SK-N-SH (cell line): Measurements from ENCODE around the gene RAB20.

ENCODE experiments used
- CTCF ChIP-seq: fragments of 200-600 bp; sonication (generic); IDR thresholded peaks from 2 replicates; pipeline ENCODE4 v1.6.1; 2017; ENCODE audit warnings: antibody characterized with exemption, mild to moderate bottlenecking, moderate library complexity
- EP300 ChIP-seq, 2 experiments: IDR thresholded peaks; 2 replicates each; pipeline versions ENCODE4 v1.4.0 to v1.6.1; 2012; ENCODE audit warnings: borderline replicate concordance in 1 of 2, low read depth in 1 of 2, low read length in 1 of 2
- FOXM1 ChIP-seq: IDR thresholded peaks from 2 replicates; pipeline ENCODE4 v1.4.0; 2012; ENCODE audit warnings: low read depth, mild to moderate bottlenecking
- JUND ChIP-seq: IDR thresholded peaks from 2 replicates; pipeline ENCODE4 v1.4.0; 2012
- MAX ChIP-seq: IDR thresholded peaks from 2 replicates; pipeline ENCODE4 v1.4.0; 2012; ENCODE audit warnings: low read depth
- POLR2AphosphoS5 ChIP-seq: IDR thresholded peaks from 2 replicates; pipeline ENCODE4 v1.6.1; 2012; ENCODE audit warnings: low read depth, low read length

GRCh38 chr13:110574161-110574560, 12.6 kb upstream of the RAB20 start:
- TF ChIP-seq CTCF (no peak), JUND (no peak), MAX (no peak), EP300 (IDR thresholded peaks at IDR 0.05; ENCODE audit: borderline replicate concordance in 1 of 2, low read depth in 1 of 2, low read length in 1 of 2) (no peak), FOXM1 (no peak), POLR2AphosphoS5 (no peak)
